Measurements from ENCODE around the gene SUPT3H.

Gene SUPT3H

GRCh38 chr6:44779130-44779826 is 598.5 kb downstream of the SUPT3H start:
- no peak for DNase-seq

All from right hindlimb (tissue), 1 donor.